Putamen (tissue), 1 donor: ENCODE results near the gene GOLGA8Q.
"Not testable (repeated sequence)": the region's sequence is repeated elsewhere in the genome, so short reads cannot be mapped to it uniquely, and the experiment has no call there.

Source experiments
- DNase-seq: peaks from one replicate; pipeline ENCODE4 v3.0.0-alpha.2; 2016; ENCODE audit warnings: low spot score

The GOLGA8Q gene, protein sequence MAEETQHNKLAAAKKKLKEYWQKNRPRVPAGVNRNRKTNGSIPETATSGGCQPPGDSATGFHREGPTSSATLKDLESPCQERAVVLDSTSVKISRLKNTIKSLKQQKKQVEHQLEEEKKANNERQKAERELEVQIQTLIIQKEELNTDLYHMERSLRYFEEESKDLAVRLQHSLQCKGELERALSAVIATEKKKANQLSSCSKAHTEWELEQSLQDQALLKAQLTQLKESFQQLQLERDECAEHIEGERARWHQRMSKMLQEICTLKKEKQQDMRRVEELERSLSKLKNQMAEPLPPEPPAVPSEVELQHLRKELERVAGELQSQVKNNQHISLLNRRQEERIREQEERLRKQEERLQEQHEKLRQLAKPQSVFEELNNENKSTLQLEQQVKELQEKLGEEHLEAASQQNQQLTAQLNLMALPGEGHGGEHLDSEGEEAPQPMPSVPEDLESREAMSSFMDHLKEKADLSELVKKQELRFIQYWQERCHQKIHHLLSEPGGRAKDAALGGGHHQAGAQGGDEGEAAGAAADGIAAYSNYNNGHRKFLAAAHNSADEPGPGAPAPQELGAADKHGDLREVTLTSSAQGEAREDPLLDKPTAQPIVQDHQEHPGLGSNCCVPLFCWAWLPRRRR

GRCh38 chr15:30551750-30552149, at the start of gene GOLGA8Q:
Gene GOLGA8Q (plus strand): TSS chr15:30552050. CDS start chr15:30552078, 28 bp downstream.
- not testable (repeated sequence) for DNase-seq

- DNase-seq = not testable (repeated sequence)
Measured at GRCh38 chr15:30502904-30503781, 48.7 kb upstream of the GOLGA8Q start.

- DNase-seq = not testable (repeated sequence)
Measured at GRCh38 chr15:30504162-30504843, 47.5 kb upstream of the GOLGA8Q start.

GRCh38 chr15:30514545-30514944, 37.3 kb upstream of the GOLGA8Q start:
- not testable (repeated sequence) for DNase-seq

DNA sequence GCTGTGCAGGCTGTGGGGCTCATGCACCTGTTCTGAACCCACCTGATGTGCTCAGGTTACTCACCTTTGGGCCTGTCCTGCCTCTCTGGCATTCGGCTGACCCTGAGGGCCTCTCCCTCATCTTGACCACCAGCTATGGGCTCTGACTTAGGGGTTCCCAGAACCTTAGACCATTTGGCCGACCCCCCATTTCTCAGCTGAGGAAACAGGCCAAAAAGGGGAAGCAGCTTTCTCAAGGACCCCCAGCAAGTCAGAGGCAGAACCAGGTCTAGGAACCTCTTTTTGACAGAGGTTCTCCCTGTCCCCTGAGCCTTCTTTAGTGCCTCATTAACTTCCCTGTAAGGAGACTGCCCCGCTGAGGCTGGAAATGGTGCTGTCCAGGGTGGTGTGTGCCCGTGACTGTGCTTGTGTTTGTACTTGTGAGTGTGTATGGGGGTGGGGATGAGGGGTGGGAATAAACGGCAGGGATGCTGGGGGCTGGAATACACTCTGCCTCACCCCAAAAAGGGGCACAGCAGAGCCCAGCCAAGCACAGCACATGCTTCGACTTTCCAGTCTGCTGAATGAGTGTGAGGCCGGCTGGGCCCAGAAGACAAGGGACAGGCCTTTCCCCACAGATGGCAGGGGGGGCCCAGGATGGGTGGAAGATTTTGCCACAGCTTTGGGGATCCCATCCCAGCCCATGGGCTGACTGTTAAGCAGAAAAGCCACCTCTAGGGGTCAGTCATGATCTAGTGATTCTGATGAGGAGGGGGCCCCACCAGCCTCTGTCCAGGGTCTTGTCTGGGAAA, 28.2 kb upstream of the GOLGA8Q start:
- DNase-seq = not testable (repeated sequence)

DNA sequence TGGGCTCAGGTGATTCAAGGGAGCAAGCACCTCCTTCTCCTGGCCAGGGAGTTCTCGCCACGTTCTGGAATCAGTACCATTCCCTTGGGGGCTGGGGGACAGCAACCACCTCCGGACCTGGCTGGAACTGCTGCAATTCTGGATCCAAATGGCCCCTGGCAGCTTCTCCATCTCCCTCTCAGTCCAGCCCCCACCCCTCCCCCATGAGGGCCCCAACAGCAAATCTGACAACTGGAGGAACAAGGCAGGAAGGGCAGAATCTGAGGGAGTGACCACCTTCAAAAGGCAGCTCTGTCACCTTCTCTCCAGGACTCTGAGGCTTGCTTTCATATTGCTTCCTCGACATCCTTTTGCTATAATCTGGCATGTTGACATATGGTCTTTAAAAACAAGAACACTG, 25.9 kb upstream of the GOLGA8Q start:
- not testable (repeated sequence) for DNase-seq

GRCh38 chr15:30529049-30529448, 22.8 kb upstream of the GOLGA8Q start:
- DNase-seq = not testable (repeated sequence)

DNA sequence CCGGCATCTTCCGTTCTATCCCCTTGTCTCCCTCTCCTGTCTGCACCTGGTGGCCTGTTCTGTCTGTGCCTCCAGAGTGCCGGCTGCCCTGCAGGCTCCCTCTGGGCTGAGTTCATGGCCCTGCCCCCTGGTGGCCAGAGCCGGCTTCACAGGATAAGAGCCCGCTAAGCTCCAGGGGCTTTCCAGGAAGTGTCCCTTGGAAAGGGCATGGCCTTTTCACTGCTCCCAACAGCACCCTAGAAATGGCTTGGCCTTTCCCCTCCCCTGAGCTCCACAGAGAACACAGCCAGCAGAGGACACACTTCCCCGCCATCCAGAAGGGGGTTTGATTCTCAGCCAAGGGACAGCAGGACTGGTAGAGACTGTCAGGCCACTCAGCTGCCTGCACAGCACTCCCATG, 15.1 kb downstream of the GOLGA8Q start:
- DNase-seq = not testable (repeated sequence)

DNA sequence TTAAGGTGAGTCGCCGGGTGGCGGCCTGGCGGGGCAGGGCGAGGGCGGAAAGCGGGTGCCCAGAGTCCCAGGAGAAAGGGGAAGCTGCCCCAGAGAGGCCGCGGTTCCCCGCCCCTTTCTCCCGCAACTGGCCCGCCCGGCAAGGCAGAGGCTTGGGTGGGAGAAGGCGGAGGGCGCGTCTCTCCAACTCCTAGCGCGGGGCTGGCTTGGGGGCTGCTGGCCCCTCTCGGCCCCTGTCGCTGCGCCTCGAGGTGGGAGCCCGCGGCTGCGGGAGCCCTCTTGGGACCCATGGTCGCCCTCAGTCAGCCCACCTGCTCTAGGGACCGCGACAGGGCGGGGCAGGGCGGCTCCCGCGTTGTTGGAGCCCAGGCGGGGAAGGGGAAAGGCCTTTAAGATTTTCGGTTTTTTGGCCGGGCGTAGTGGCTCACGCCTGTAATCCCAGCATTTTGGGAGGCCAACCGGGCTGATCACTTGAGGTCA, 21.2 kb downstream of the GOLGA8Q start:
- DNase-seq = not testable (repeated sequence)

DNA sequence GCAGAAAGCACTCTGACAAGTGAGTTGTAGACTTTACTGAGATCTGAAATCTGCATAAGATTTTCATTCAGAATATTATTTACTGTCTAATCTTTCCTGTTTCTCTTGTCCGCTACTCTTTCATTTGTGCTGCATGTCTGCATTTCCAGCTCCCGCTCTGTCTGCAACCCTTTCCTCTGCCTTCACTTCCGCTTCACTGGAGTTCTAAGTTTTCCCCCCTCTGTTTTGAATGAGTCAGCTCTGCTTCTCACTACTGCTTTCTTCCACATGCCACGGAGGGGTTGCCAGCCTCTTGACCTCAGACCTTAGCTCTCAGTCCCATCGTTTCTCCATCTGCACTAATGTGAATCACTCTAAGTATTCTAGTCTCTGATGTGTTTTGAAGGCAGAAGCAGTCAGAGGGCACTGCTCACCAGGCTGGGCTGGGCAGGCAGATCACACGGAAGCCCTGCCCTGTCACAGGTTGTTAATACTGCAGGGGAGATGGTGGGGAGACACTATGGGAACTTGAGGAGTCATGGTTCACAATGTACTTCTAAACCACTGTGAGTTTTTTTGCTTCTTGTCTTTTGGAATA, 27.6 kb downstream of the GOLGA8Q start:
- DNase-seq = not testable (repeated sequence)

GRCh38 chr15:30580716-30581115, 28.9 kb downstream of the GOLGA8Q start:
- not testable (repeated sequence) for DNase-seq

DNA sequence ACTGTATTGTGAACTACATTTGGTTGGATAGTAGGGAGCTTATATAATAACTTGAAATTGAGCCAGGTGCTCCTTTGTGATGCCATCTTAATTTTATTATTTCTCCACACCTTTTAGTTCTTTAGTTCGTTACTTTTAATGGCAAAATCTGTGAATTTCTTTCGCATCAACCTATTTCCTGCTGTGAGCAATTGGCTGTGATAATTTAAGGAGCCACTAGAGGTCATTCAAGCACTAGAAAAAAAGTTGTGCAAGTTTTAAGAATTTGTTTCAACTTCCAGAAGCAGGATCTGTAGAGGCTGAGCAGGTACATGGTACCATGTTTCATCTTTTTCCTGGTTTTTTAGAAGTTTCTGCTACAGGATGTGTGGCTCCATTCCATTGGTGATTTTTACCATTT, 47.1 kb downstream of the GOLGA8Q start:
- not testable (repeated sequence) for DNase-seq

DNA sequence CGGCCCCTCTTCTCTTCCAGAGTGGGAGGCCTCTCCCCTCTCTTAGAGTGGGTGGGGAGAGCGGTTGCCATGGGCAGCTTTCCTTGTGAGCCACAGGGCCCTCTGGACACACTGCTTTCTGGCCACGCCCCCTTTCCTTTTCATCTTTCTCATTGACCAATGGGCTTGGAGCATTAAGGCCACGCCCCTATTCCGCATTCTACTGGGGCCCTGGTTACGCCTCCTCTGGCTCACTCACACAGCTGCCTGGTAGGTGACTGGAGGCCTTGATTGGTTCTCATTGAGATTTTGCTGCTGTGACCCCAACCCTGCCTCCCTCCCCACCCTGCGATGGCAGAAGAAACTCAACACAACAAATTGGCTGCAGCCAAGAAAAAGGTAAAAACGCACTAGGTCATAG, 51.9 kb downstream of the GOLGA8Q start, which contains the start of gene GOLGA8H:
TSS of gene GOLGA8H (plus strand) at position 233 of the 400 bp plus-strand sequence. CDS start at position 331, 98 bp downstream.
- DNase-seq = not testable (repeated sequence)
